Measurements from ENCODE around the gene RAP1A.

- TF ChIP-seq CTCF (IDR thresholded peaks at IDR 0.05) (no peak), POLR2AphosphoS5 (IDR thresholded peaks at IDR 0.05; ENCODE audit: low read depth, low read length) (no peak), TCF7L2 (IDR thresholded peaks at IDR 0.05; ENCODE audit: low read depth, low read length) (no peak)
- TF ChIP-seq, protein P1, sequence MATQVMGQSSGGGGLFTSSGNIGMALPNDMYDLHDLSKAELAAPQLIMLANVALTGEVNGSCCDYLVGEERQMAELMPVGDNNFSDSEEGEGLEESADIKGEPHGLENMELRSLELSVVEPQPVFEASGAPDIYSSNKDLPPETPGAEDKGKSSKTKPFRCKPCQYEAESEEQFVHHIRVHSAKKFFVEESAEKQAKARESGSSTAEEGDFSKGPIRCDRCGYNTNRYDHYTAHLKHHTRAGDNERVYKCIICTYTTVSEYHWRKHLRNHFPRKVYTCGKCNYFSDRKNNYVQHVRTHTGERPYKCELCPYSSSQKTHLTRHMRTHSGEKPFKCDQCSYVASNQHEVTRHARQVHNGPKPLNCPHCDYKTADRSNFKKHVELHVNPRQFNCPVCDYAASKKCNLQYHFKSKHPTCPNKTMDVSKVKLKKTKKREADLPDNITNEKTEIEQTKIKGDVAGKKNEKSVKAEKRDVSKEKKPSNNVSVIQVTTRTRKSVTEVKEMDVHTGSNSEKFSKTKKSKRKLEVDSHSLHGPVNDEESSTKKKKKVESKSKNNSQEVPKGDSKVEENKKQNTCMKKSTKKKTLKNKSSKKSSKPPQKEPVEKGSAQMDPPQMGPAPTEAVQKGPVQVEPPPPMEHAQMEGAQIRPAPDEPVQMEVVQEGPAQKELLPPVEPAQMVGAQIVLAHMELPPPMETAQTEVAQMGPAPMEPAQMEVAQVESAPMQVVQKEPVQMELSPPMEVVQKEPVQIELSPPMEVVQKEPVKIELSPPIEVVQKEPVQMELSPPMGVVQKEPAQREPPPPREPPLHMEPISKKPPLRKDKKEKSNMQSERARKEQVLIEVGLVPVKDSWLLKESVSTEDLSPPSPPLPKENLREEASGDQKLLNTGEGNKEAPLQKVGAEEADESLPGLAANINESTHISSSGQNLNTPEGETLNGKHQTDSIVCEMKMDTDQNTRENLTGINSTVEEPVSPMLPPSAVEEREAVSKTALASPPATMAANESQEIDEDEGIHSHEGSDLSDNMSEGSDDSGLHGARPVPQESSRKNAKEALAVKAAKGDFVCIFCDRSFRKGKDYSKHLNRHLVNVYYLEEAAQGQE (IDR thresholded peaks at IDR 0.05; ENCODE audit: insufficient read depth in 1 of 2, low read depth in 2 of 2, low read length in 1 of 2) = no peak
Measured at GRCh38 chr1:111746614-111746999, 127.0 kb downstream of the RAP1A start.
